K562 (cell line): ENCODE data around the gene XKR7. TPM values are rescaled to one million over a fixed set of nuclear protein-coding genes. Genes with fewer than 3 reads are reported as not detected.

Experiments used
- BHLHE40 ChIP-seq: IDR thresholded peaks from 2 replicates; pipeline ENCODE4 v1.6.1; 2011; ENCODE audit warnings: low read length, improper control_type of control experiment
- CAMTA2 ChIP-seq: fragments of 250-450 bp; sonication (Bioruptor Pico); conservative IDR thresholded peaks from 2 replicates; pipeline ENCODE4 v1.5.1; 2022
- CREM ChIP-seq: IDR thresholded peaks from 2 replicates; pipeline ENCODE4 v1.6.1; 2014; ENCODE audit warnings: antibody characterized with exemption, low read depth
- ETV1 ChIP-seq: fragments of 450-650 bp; conservative IDR thresholded peaks from 2 replicates; pipeline ENCODE4 v1.6.1; 2016; ENCODE audit warnings: missing genetic modification characterization, control low read depth, low read depth, missing compliant biosample characterization
- HDAC3 ChIP-seq: fragments of 450-650 bp; IDR thresholded peaks from 2 replicates; pipeline ENCODE4 v1.6.1; 2018; ENCODE audit warnings: borderline replicate concordance, mild to moderate bottlenecking, moderate library complexity; ENCODE audit not compliant: partially characterized antibody
- NFE2 ChIP-seq: IDR thresholded peaks from 2 replicates; pipeline ENCODE4 v1.6.1; 2014; ENCODE audit warnings: antibody characterized with exemption, low read depth
- POLR2AphosphoS5 ChIP-seq: IDR thresholded peaks from 2 replicates; pipeline ENCODE4 v1.6.1; 2011; ENCODE audit warnings: mild to moderate bottlenecking, low read depth, low read length, moderate library complexity; ENCODE audit not compliant: control insufficient read depth, insufficient read depth
- POU5F1 ChIP-seq: fragments of 150-350 bp; IDR thresholded peaks from 2 replicates; pipeline ENCODE4 v1.6.1; 2014; ENCODE audit warnings: borderline replicate concordance, low read length, low read depth, mild to moderate bottlenecking; ENCODE audit not compliant: partially characterized antibody
- PTRF ChIP-seq: fragments of 450-650 bp; IDR thresholded peaks from 2 replicates; pipeline ENCODE4 v1.6.1; 2016; ENCODE audit warnings: mild to moderate bottlenecking, missing genetic modification characterization, missing compliant biosample characterization
- TCF7 ChIP-seq: sonication (generic); IDR thresholded peaks from 2 replicates; pipeline ENCODE4 v1.6.1; 2016; ENCODE audit warnings: antibody characterized with exemption, borderline replicate concordance
- ZNF316 ChIP-seq: fragments of 450-650 bp; IDR thresholded peaks from 2 replicates; pipeline ENCODE4 v1.6.1; 2016
- ZNF586 ChIP-seq: fragments of 450-650 bp; formaldehyde crosslinking; conservative IDR thresholded peaks from 2 replicates; pipeline ENCODE4 v1.4.0; 2020; ENCODE audit warnings: mild to moderate bottlenecking, moderate library complexity
- polyA plus RNA-seq, 8 experiments: library from polyadenylated mRNA; depleted of rRNA in 4 of 8; stranded (reverse) in 5 of 8; unstranded in 3 of 8; fragments of >200 nt; fragmentation: Nextera tagmentation in 2 of 8; fragmentation: Illumina TruSeq in 1 of 8; extraction: Ambion mirVana in 2 of 8; extraction: Trizol in 1 of 8; gene quantifications; 2 replicates each; pipeline versions ENCODE4 v1.2.1 to v1.2.3, GENCODE V29; 2011 to 2014; ENCODE audit warnings: inconsistent platforms in 1 of 8, missing spikeins in 1 of 8
- total RNA-seq, 7 experiments: library from RNA; depleted of rRNA in 6 of 7; stranded (reverse); fragments of >200 nt in 6 of 7; fragmentation: Illumina TruSeq in 2 of 7; extraction: Trizol in 2 of 7; gene quantifications; 2 replicates each; pipeline versions ENCODE4 v1.2.1 to v1.2.3, GENCODE V29; 2011 to 2021; ENCODE audit warnings: low replicate concordance in 1 of 7
- TF ChIP-seq, protein P1 (sequence below), 2 experiments: fragments of 450-650 bp; IDR thresholded peaks; 2 replicates each; pipeline ENCODE4 v1.6.1; 2016; ENCODE audit warnings: mild to moderate bottlenecking in 2 of 2, borderline replicate concordance in 1 of 2, low read depth in 1 of 2, moderate library complexity in 1 of 2
- TF ChIP-seq, protein P2 (sequence below): fragments of 450-650 bp; formaldehyde crosslinking; IDR thresholded peaks from 2 replicates; pipeline ENCODE4 v1.4.0; 2022; ENCODE audit warnings: missing genetic modification characterization
- TF ChIP-seq, protein P3 (sequence below): sonication (generic); formaldehyde crosslinking; IDR thresholded peaks from 2 replicates; pipeline ENCODE4 v1.5.0; 2020; ENCODE audit warnings: missing genetic modification reagents
- TF ChIP-seq, protein P4 (sequence below): fragments of 450-650 bp; IDR thresholded peaks from 2 replicates; pipeline ENCODE4 v1.6.1; 2016

The XKR7 gene
- total and polyA plus RNA-seq, 9 of the 15 experiments (the other 6 are each of a cell fraction or from before 2014, with no cell fraction given): 0.02 TPM; not detected in 8

DNA sequence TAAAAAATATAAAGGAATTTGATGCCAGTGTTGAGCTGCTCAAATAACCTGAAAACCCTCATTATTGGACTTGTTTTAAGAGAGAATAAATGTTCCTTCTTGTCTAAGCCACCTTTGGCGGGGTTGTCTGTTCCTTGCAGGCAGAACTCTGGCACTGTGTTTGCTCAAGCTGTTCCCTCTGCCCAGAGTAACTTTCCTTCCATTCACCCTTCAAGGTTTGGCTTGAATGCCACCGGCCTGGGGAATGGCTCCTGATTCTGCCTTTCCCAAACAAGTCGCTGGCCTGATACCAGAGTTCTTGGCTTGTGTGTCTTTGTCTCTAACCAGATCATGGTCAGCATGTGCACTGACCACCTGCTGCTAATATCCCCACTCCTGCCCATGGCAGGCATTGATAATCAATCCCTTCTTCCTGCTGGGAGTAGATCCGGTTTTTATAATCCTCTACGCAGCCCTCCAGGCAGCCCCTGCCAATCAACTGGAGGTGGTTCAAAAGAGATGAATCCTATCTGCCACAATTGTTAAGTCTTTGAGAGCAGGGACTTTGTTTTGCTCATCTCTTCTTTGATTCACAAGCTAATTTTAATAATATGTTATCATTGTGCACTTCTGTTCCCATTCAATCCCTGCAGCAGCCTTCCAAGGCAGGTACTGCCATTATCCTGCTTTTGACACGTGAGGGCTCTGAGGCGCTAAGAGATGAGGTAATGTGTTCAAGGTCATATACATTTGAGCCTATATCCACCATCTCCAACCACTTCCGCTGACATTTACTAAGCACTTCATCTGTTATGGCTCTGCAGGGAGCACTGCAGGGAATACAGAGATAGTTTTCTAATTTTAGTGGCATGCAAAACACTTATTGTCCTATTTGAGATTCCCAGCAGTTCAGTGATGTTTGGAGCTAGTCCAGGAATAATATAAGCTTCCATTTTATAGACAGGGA lies 39.2 kb downstream of the XKR7 start (continued):
- TF ChIP-seq, protein P1, sequence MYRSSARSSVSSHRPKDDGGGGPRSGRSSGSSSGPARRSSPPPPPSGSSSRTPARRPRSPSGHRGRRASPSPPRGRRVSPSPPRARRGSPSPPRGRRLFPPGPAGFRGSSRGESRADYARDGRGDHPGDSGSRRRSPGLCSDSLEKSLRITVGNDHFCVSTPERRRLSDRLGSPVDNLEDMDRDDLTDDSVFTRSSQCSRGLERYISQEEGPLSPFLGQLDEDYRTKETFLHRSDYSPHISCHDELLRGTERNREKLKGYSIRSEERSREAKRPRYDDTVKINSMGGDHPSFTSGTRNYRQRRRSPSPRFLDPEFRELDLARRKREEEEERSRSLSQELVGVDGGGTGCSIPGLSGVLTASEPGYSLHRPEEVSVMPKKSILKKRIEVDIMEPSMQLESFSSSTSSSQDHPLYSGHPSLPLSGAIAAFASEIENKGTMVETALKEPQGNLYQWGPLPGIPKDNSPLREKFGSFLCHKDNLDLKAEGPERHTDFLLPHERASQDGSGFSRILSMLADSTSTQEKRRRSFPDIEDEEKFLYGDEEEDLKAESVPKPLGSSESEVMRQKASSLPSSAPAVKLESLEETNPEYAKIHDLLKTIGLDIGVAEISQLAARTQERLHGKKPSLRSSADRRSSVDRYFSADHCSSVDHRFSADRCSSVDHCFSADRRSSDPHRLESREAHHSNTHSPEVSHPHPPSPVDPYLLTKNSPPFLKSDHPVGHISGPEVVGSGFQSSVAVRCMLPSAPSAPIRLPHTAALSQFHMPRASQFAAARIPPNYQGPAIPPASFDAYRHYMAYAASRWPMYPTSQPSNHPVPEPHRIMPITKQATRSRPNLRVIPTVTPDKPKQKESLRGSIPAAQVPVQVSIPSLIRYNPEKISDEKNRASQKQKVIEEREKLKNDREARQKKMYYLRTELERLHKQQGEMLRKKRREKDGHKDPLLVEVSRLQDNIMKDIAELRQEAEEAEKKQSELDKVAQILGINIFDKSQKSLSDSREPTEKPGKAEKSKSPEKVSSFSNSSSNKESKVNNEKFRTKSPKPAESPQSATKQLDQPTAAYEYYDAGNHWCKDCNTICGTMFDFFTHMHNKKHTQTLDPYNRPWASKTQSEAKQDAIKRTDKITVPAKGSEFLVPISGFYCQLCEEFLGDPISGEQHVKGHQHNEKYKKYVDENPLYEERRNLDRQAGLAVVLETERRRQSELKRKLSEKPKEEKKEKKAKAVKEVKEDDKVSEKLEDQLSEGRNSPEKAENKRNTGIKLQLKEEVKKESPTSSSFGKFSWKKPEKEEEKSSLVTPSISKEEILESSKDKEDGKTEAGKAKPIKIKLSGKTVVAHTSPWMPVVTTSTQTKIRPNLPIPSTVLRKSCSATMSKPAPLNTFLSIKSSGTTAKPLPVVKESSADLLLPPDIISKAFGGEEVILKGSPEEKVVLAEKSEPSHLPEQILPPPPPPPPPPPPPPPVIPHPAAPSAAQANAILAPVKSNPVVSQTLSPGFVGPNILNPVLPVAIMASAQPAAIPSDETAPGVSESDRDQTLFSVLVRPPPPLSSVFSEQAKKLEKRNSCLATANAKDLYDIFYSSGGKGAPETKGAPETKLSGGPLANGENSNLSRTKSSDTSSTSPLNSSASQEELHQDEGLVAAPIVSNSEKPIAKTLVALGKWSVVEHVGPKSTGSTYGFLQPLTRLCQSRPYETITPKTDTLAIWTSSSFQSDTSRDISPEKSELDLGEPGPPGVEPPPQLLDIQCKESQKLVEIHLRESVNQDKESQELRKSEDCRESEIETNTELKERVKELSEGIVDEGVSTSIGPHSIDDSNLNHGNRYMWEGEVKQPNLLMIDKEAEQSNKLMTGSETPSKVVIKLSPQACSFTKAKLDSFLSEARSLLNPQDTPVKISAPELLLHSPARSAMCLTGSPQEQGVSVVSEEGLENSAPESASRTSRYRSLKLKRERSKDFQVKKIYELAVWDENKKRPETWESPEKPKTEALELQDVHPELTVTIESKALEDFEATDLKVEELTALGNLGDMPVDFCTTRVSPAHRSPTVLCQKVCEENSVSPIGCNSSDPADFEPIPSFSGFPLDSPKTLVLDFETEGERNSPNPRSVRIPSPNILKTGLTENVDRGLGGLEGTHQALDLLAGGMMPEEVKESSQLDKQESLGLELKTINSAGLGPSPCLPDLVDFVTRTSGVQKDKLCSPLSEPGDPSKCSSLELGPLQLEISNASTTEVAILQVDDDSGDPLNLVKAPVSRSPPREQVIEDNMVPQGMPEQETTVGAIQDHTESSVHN (IDR thresholded peaks at IDR 0.05; ENCODE audit: borderline replicate concordance in 1 of 2, low read depth in 1 of 2): no peak
- TF ChIP-seq, protein P2, sequence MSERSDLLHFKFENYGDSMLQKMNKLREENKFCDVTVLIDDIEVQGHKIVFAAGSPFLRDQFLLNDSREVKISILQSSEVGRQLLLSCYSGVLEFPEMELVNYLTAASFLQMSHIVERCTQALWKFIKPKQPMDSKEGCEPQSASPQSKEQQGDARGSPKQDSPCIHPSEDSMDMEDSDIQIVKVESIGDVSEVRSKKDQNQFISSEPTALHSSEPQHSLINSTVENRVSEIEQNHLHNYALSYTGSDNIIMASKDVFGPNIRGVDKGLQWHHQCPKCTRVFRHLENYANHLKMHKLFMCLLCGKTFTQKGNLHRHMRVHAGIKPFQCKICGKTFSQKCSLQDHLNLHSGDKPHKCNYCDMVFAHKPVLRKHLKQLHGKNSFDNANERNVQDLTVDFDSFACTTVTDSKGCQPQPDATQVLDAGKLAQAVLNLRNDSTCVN (CRISPR knock-in tag): no peak
- no peak for TF ChIP-seq TCF7
- no peak for TF ChIP-seq ZNF586
- no peak for TF ChIP-seq CAMTA2 (CRISPR knock-in tag)
- TF ChIP-seq POLR2AphosphoS5: no peak
- TF ChIP-seq ETV1 (tag): peak; percentile 67
- peak; percentile 63 for TF ChIP-seq BHLHE40
- no peak for TF ChIP-seq POU5F1
- no peak for TF ChIP-seq ZNF316
- TF ChIP-seq, protein P3, sequence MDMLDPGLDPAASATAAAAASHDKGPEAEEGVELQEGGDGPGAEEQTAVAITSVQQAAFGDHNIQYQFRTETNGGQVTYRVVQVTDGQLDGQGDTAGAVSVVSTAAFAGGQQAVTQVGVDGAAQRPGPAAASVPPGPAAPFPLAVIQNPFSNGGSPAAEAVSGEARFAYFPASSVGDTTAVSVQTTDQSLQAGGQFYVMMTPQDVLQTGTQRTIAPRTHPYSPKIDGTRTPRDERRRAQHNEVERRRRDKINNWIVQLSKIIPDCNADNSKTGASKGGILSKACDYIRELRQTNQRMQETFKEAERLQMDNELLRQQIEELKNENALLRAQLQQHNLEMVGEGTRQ (CRISPR knock-in tag): peak; percentile 66
- no peak for TF ChIP-seq NFE2
- TF ChIP-seq CREM: peak; percentile 86
- TF ChIP-seq, protein P4, sequence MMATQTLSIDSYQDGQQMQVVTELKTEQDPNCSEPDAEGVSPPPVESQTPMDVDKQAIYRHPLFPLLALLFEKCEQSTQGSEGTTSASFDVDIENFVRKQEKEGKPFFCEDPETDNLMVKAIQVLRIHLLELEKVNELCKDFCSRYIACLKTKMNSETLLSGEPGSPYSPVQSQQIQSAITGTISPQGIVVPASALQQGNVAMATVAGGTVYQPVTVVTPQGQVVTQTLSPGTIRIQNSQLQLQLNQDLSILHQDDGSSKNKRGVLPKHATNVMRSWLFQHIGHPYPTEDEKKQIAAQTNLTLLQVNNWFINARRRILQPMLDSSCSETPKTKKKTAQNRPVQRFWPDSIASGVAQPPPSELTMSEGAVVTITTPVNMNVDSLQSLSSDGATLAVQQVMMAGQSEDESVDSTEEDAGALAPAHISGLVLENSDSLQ: peak; percentile 63
- TF ChIP-seq HDAC3: no peak
- TF ChIP-seq PTRF (tag): no peak
